Keratinocyte (primary cell): ENCODE data around the gene LGSN.

Source experiments
- EZH2 ChIP-seq: IDR thresholded peaks from one replicate; pipeline ENCODE4 v1.6.1; 2012; ENCODE audit warnings: inconsistent platforms, mild to moderate bottlenecking, low read length, moderate library complexity
- TF ChIP-seq, protein P1 (sequence below), 3 experiments: IDR thresholded peaks in 1 of 3; conservative IDR thresholded peaks in 1 of 3; optimal IDR thresholded peaks in 1 of 3; 2 replicates in 2 of 3; 3 replicates in 1 of 3; pipeline versions ENCODE3 to v1.5.1; 2011; ENCODE audit warnings: low read length in 3 of 3, mild to moderate bottlenecking in 3 of 3, moderate library complexity in 2 of 3, control low read depth in 1 of 3, inconsistent platforms in 1 of 3; ENCODE audit not compliant: insufficient read depth in 2 of 3; ENCODE audit errors: extremely low read depth in 1 of 3

DNA sequence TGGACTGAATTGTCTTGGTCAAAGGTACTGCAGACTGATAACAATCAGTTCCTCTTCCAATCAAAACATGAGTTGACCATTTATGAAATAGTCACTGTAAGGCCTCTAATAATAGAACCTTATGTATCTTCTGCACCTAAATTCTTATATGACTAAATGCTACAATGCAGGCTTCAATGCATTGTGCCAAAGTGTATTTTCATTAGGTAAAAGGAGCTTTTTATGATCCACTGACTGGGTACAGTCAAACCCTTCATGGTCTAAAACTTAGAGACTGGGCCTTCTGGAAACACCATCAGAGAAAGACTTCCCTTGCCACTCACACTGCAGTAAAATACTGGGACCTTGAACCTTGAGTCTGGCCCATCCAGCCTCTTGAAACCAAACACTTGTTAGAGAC, 16.3 kb downstream of the LGSN start:
- TF ChIP-seq, protein P1, sequence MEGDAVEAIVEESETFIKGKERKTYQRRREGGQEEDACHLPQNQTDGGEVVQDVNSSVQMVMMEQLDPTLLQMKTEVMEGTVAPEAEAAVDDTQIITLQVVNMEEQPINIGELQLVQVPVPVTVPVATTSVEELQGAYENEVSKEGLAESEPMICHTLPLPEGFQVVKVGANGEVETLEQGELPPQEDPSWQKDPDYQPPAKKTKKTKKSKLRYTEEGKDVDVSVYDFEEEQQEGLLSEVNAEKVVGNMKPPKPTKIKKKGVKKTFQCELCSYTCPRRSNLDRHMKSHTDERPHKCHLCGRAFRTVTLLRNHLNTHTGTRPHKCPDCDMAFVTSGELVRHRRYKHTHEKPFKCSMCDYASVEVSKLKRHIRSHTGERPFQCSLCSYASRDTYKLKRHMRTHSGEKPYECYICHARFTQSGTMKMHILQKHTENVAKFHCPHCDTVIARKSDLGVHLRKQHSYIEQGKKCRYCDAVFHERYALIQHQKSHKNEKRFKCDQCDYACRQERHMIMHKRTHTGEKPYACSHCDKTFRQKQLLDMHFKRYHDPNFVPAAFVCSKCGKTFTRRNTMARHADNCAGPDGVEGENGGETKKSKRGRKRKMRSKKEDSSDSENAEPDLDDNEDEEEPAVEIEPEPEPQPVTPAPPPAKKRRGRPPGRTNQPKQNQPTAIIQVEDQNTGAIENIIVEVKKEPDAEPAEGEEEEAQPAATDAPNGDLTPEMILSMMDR (optimal IDR thresholded peaks at IDR 0.05 in 1 of 3, IDR thresholded peaks at IDR 0.05 in 1 of 3, conservative IDR thresholded peaks at IDR 0.05 in 1 of 3; ENCODE audit: extremely low read depth in 1 of 3, insufficient read depth in 2 of 3, low read length in 3 of 3): no peak
- no peak for TF ChIP-seq EZH2
